GM10266 (cell line): Measurements from ENCODE around the gene ERCC3.

Source experiments
- DNase-seq: peaks from one replicate; pipeline ENCODE4 v3.0.0; 2012; ENCODE audit errors: extremely low spot score
- TF ChIP-seq, protein P1 (sequence below): IDR thresholded peaks from 2 replicates; pipeline ENCODE4 v1.5.1; 2012; ENCODE audit warnings: mild to moderate bottlenecking, low read depth; ENCODE audit not compliant: control insufficient read depth, insufficient read depth; ENCODE audit errors: missing control alignments

Gene ERCC3

GRCh38 chr2:127308586-127309138 is 14.7 kb upstream of the ERCC3 start:
- no peak for DNase-seq
- TF ChIP-seq, protein P1, sequence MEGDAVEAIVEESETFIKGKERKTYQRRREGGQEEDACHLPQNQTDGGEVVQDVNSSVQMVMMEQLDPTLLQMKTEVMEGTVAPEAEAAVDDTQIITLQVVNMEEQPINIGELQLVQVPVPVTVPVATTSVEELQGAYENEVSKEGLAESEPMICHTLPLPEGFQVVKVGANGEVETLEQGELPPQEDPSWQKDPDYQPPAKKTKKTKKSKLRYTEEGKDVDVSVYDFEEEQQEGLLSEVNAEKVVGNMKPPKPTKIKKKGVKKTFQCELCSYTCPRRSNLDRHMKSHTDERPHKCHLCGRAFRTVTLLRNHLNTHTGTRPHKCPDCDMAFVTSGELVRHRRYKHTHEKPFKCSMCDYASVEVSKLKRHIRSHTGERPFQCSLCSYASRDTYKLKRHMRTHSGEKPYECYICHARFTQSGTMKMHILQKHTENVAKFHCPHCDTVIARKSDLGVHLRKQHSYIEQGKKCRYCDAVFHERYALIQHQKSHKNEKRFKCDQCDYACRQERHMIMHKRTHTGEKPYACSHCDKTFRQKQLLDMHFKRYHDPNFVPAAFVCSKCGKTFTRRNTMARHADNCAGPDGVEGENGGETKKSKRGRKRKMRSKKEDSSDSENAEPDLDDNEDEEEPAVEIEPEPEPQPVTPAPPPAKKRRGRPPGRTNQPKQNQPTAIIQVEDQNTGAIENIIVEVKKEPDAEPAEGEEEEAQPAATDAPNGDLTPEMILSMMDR, result no peak

- DNase-seq, result no peak
- TF ChIP-seq, protein P1, result no peak
These were observed 12.1 kb upstream of the ERCC3 start for GRCh38 chr2:127305990-127306585.

DNA sequence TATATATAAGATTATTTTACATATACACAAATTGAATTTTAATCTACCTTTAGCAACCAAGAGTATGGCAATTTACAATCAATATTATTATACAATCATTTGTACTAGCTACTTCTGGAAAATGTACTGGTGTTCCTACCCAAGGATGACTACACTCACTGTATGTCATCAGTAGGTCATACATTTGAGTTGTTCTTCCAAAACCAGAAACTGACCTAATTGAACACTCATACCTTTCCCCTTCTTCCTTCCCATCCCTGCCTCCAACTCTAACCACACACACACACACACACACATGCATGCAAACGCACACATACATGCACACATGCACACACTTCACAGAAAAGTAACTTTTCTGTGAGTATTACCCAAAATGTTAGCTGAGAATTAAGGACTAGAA is 8.2 kb upstream of the ERCC3 start:
- TF ChIP-seq, protein P1, result no peak
- no peak for DNase-seq

DNA sequence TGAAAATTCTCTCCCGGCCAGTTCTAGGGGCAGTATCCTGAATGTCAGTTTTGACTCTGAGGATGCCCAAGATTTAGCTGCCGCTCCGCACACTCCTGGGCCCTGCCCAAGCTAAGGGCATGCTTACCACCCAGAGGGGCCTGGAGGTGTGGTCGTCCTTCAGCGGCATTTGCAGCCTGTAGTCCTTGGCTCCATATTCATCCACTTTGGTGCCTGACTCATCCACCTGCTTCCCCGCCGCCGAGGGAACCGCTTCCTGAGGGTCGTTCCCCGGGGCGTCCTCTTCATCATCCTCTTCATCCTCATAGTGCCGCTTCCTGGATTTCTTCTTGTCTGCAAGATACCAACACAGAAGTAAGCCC is 577 bp downstream of the ERCC3 start:
- no peak for DNase-seq
- TF ChIP-seq, protein P1, result no peak

GRCh38 chr2:127288274-127288673 is 5.7 kb downstream of the ERCC3 start:
- TF ChIP-seq, protein P1, result no peak
- DNase-seq, result no peak

DNA sequence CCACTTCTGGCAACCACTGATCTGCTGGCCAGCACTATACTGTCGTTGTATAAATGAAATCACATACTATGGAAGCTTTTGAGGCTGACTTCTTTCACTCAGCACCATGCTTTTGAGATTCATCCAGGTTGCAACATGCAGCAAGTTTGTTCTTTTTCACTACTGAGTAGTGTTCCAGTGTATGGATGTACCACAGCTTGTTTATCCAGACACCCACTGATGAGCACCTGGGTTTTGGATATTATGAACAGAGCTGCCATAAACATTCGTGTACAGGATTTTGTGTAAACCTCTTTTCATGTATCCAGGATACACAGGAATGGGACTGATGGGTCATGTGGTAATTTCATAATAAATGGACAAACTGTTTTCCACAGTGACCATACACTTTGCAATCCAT is 10.7 kb downstream of the ERCC3 start:
- DNase-seq, result no peak
- TF ChIP-seq, protein P1, result no peak

GRCh38 chr2:127280693-127281092 is 13.3 kb downstream of the ERCC3 start:
- TF ChIP-seq, protein P1, result no peak
- no peak for DNase-seq
